H1 (cell line): Measurements from ENCODE around the gene KIAA1614. TPM values are rescaled to one million over a fixed set of nuclear protein-coding genes. Genes with fewer than 3 reads are reported as not detected.

Experiments
- CTCF ChIA-PET: fragments of 300-600 bp; sonication (Branson Sonifier 250); formaldehyde crosslinking; loops from one replicate; lab custom pipeline; 2021; ENCODE audit not compliant: partially characterized antibody; lab: Charles Lee
- POLR2A ChIA-PET: fragments of 300-600 bp; sonication (Branson Sonifier 250); formaldehyde crosslinking; loops from one replicate; lab custom pipeline; 2021; ENCODE audit warnings: inconsistent platforms; ENCODE audit not compliant: partially characterized antibody; lab: Charles Lee
- DNase-seq, 2 experiments: peaks; one replicate each; pipeline versions ENCODE4 v3.0.0 to v3.0.0-alpha.2; 2010 to 2022; ENCODE audit warnings: low spot score in 2 of 2, low read depth in 1 of 2, mixed read lengths in 1 of 2
- FAIRE-seq: peaks from 2 replicates; lab custom pipeline; 2011; peaks lifted over from hg19 to GRCh38; lab: Jason Lieb, UNC
- H2AFZ ChIP-seq: 2 replicates; pipeline ENCODE4 v1.8.1; 2012; ENCODE audit warnings: low read length, inconsistent platforms
- H2AK5ac ChIP-seq: 2 replicates; pipeline ENCODE4 v1.6.1; 2013; ENCODE audit warnings: low read depth, low read length
- H2BK120ac ChIP-seq: replicated peaks from 2 replicates; pipeline ENCODE3; 2013; ENCODE audit warnings: low read depth, low read length, inconsistent platforms
- H2BK12ac ChIP-seq: 2 replicates; pipeline ENCODE4 v1.6.1; 2013; ENCODE audit warnings: low read depth, low read length
- H2BK15ac ChIP-seq: 2 replicates; pipeline ENCODE4 v1.6.1; 2013; ENCODE audit warnings: low read length
- H2BK20ac ChIP-seq: 2 replicates; pipeline ENCODE4 v1.6.1; 2013; ENCODE audit warnings: low read length
- H2BK5ac ChIP-seq: 2 replicates; pipeline ENCODE4 v1.6.1; 2013; ENCODE audit warnings: low read depth, low read length
- H3K14ac ChIP-seq: 2 replicates; pipeline ENCODE4 v1.6.1; 2013; ENCODE audit warnings: inconsistent platforms; ENCODE audit not compliant: insufficient read length
- H3K18ac ChIP-seq: 2 replicates; pipeline ENCODE4 v1.6.1; 2013; ENCODE audit warnings: low read length; ENCODE audit errors: extremely low read depth
- H3K23ac ChIP-seq: 2 replicates; pipeline ENCODE4 v1.6.1; 2013; ENCODE audit warnings: inconsistent platforms; ENCODE audit not compliant: insufficient read length
- H3K23me2 ChIP-seq: 2 replicates; pipeline ENCODE4 v1.6.1; 2013; ENCODE audit warnings: low read depth, low read length
- H3K27ac ChIP-seq: 2 replicates; pipeline ENCODE4 v1.6.1; 2011; ENCODE audit warnings: low read depth, low read length, inconsistent platforms
- H3K27me3 ChIP-seq, 4 experiments: replicated peaks in 1 of 4; 1 replicate in 1 of 4; 2 replicates in 3 of 4; pipeline versions ENCODE4 v1.6.1 to v1.8.1; 2011 to 2013; ENCODE audit warnings: low read length in 3 of 4, mild to moderate bottlenecking in 3 of 4, inconsistent platforms in 2 of 4, mixed read lengths in 2 of 4, moderate library complexity in 1 of 4; ENCODE audit not compliant: control insufficient read depth in 3 of 4, insufficient read depth in 3 of 4; ENCODE audit errors: extremely low read depth in 1 of 4
- H3K36me3 ChIP-seq, 4 experiments: 2 replicates each; pipeline versions ENCODE4 v1.6.1 to v1.8.1; 2011 to 2013; ENCODE audit warnings: mild to moderate bottlenecking in 4 of 4, low read length in 3 of 4, moderate library complexity in 2 of 4, control low read depth in 1 of 4, inconsistent platforms in 1 of 4; ENCODE audit not compliant: insufficient read depth in 4 of 4, control insufficient read depth in 2 of 4
- H3K4ac ChIP-seq: replicated peaks from 2 replicates; pipeline ENCODE3; 2013; ENCODE audit warnings: low read length, low read depth, mixed read lengths, inconsistent platforms; ENCODE audit not compliant: insufficient read length
- H3K4me1 ChIP-seq, 4 experiments: replicated peaks in 1 of 4; 1 replicate in 1 of 4; 2 replicates in 3 of 4; pipeline versions ENCODE4 v1.6.1 to v1.8.1; 2011 to 2013; ENCODE audit warnings: low read length in 3 of 4, inconsistent platforms in 2 of 4, mixed read lengths in 1 of 4; ENCODE audit not compliant: insufficient read depth in 4 of 4, control insufficient read depth in 3 of 4
- H3K4me2 ChIP-seq, 2 experiments: 2 replicates each; pipeline versions ENCODE4 v1.6.1 to v1.8.1; 2011 to 2013; ENCODE audit warnings: low read depth in 2 of 2, low read length in 2 of 2, control low read depth in 1 of 2, inconsistent platforms in 1 of 2, mild to moderate bottlenecking in 1 of 2; ENCODE audit not compliant: insufficient read depth in 1 of 2
- H3K4me3 ChIP-seq, 4 experiments: fragments of 200-600, 300-600 bp in 1 of 4; sonication (generic), shearing (Covaris generic), sonication (Bioruptor Twin) in 1 of 4; 2 replicates each; pipeline versions ENCODE4 v1.5.1 to v1.8.1; 2011 to 2016; ENCODE audit warnings: low read length in 4 of 4, low read depth in 3 of 4, control low read depth in 2 of 4, inconsistent platforms in 2 of 4, mild to moderate bottlenecking in 2 of 4, mixed read lengths in 1 of 4, moderate library complexity in 1 of 4; ENCODE audit not compliant: insufficient read depth in 2 of 4; ENCODE audit errors: extremely low read depth in 1 of 4
- H3K56ac ChIP-seq: replicated peaks from 2 replicates; pipeline ENCODE3; 2013; ENCODE audit warnings: low read depth, mild to moderate bottlenecking, mixed read lengths, low read length, inconsistent platforms; ENCODE audit not compliant: insufficient read length
- H3K79me1 ChIP-seq: 2 replicates; pipeline ENCODE4 v1.6.1; 2013; ENCODE audit warnings: low read depth, low read length, control low read depth
- H3K79me2 ChIP-seq, 2 experiments: 2 replicates each; pipeline versions ENCODE4 v1.6.1 to v1.8.1; 2012 to 2013; ENCODE audit warnings: low read length in 2 of 2, mild to moderate bottlenecking in 2 of 2, inconsistent platforms in 1 of 2; ENCODE audit not compliant: insufficient read depth in 2 of 2, control insufficient read depth in 1 of 2
- H3K9ac ChIP-seq, 4 experiments: replicated peaks in 1 of 4; 1 replicate in 1 of 4; 2 replicates in 3 of 4; pipeline versions ENCODE4 v1.6.1 to v1.8.1; 2011 to 2013; ENCODE audit warnings: low read depth in 3 of 4, low read length in 3 of 4, control low read depth in 2 of 4, mild to moderate bottlenecking in 2 of 4, moderate library complexity in 2 of 4, inconsistent platforms in 1 of 4; ENCODE audit errors: extremely low read depth in 1 of 4
- H3K9me3 ChIP-seq, 2 experiments: 2 replicates each; pipeline versions ENCODE4 v1.6.1 to v1.8.1; 2012 to 2013; ENCODE audit warnings: mild to moderate bottlenecking in 2 of 2, moderate library complexity in 2 of 2, control low read depth in 1 of 2, inconsistent platforms in 1 of 2, low read depth in 1 of 2, low read length in 1 of 2, mixed read lengths in 1 of 2; ENCODE audit not compliant: insufficient read depth in 2 of 2
- H4K20me1 ChIP-seq, 2 experiments: replicated peaks in 1 of 2; 2 replicates each; pipeline versions ENCODE3 to v1.8.1; 2011 to 2013; ENCODE audit warnings: inconsistent platforms in 2 of 2, low read length in 2 of 2, mild to moderate bottlenecking in 1 of 2; ENCODE audit not compliant: insufficient read depth in 2 of 2, control insufficient read depth in 1 of 2
- H4K5ac ChIP-seq: 2 replicates; pipeline ENCODE4 v1.6.1; 2013; ENCODE audit warnings: low read length, low read depth, mixed read lengths, inconsistent platforms; ENCODE audit not compliant: insufficient read length
- H4K8ac ChIP-seq: 2 replicates; pipeline ENCODE4 v1.8.0; 2013; ENCODE audit warnings: mild to moderate bottlenecking, moderate library complexity, low read length, inconsistent platforms; ENCODE audit not compliant: insufficient read depth; ENCODE audit errors: extremely low read depth
- H4K91ac ChIP-seq: replicated peaks from 2 replicates; pipeline ENCODE3; 2013; ENCODE audit warnings: low read length, mixed read lengths, inconsistent platforms; ENCODE audit not compliant: insufficient read length
- GTF2F1 ChIP-seq: IDR thresholded peaks from 2 replicates; pipeline ENCODE4 v1.6.1; 2012; ENCODE audit warnings: low read depth, low read length, improper control_type of control experiment, borderline replicate concordance
- KDM4A ChIP-seq: IDR thresholded peaks from one replicate; pipeline ENCODE4 v1.7.1; 2012; ENCODE audit warnings: low read depth, mild to moderate bottlenecking, moderate library complexity, low read length, inconsistent platforms; ENCODE audit not compliant: severe bottlenecking
- KDM5A ChIP-seq: fragments of 200-600 bp; IDR thresholded peaks from 2 replicates; pipeline ENCODE4 v1.7.1; 2012; ENCODE audit warnings: mild to moderate bottlenecking, low read length, inconsistent platforms, mixed read lengths
- PHF8 ChIP-seq: fragments of 200-600 bp; sonication (generic); conservative IDR thresholded peaks from 2 replicates; pipeline ENCODE4 v1.7.1; 2012; ENCODE audit warnings: low read depth, mild to moderate bottlenecking, inconsistent platforms, low read length, moderate library complexity
- RAD21 ChIP-seq, 2 experiments: IDR thresholded peaks in 1 of 2; conservative IDR thresholded peaks in 1 of 2; 2 replicates each; pipeline ENCODE4 v1.6.1; 2011; ENCODE audit warnings: low read depth in 2 of 2, low read length in 2 of 2, improper control_type of control experiment in 1 of 2, inconsistent platforms in 1 of 2, mild to moderate bottlenecking in 1 of 2, moderate library complexity in 1 of 2
- TCF12 ChIP-seq: IDR thresholded peaks from 2 replicates; pipeline ENCODE4 v1.6.1; 2011; ENCODE audit warnings: low read depth, mild to moderate bottlenecking, low read length
- USF2 ChIP-seq: IDR thresholded peaks from 2 replicates; pipeline ENCODE4 v1.6.1; 2011; ENCODE audit warnings: low read length, improper control_type of control experiment
- YY1 ChIP-seq: IDR thresholded peaks from 2 replicates; pipeline ENCODE4 v1.6.1; 2011; ENCODE audit warnings: low read depth, mild to moderate bottlenecking, low read length
- WGBS, 2 experiments: shearing (Covaris generic) in 1 of 2; methylation state at CpG; one replicate each; pipeline versions ENCODE4 v1.1.6 to v1.1.7; 2013 to 2015; ENCODE audit warnings: low lambda C conversion rate in 2 of 2, mixed read lengths in 2 of 2, inconsistent platforms in 1 of 2, low coverage in 1 of 2, missing lambda C conversion rate in 1 of 2; ENCODE audit not compliant: insufficient replicate concordance in 2 of 2, insufficient coverage in 1 of 2, insufficient read length in 1 of 2; ENCODE audit errors: extremely low coverage in 1 of 2, missing lambda C conversion rate in 1 of 2; 5-methylcytosine and 5-hydroxymethylcytosine counted together
- polyA plus RNA-seq, 7 experiments: library from polyadenylated mRNA; depleted of rRNA in 3 of 7; stranded (reverse) in 5 of 7; unstranded in 2 of 7; fragments of >200 nt in 5 of 7; fragments of 200-250 nt in 2 of 7; gene quantifications; 1 replicate in 5 of 7; 2 replicates in 1 of 7; 4 replicates in 1 of 7; pipeline versions ENCODE4 v1.2.1 to v1.2.3, GENCODE V29; 2011 to 2013; ENCODE audit warnings: missing spikeins in 2 of 7, mixed read lengths in 2 of 7
- total RNA-seq: library from RNA; stranded (reverse); fragmentation: NEBNext Ultra II Directional; extraction: Animal tissue kit (Norgen Biotek cat#: 25700); gene quantifications from 2 replicates; pipeline ENCODE4 v1.2.1, GENCODE V29; 2021

Gene KIAA1614
- total and polyA plus RNA-seq, 2 of the 8 experiments (the other 6 are each of a cell fraction or from before 2014, with no cell fraction given): 1.3 to 3.1 TPM

DNA sequence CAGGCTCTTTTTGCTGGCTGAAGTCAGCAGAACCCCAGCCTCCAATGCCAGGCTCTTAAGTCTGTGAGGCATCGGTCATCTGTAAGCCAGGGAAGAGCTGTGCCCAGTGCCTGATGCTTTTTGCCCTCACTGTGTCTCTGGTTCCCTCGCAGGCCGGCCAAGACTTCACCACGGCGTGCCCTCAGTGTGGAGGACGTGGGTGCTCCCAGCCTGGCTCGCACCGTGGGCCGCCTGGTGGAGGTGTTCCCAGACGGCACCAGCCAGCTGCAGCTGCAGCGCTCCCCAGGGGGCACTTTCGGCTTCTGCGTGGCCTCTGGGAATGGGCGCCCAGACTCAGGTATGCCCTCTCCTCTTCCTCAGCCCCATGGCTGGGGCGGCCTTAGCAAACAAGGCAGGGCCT is 32.5 kb downstream of the KIAA1614 start:
- H4K20me1 ChIP-seq: peaks cover 0 to 3% of the 10 kb centered on the region in 2 experiments
- H2AK5ac ChIP-seq: no peak overlapping the region
- H3K23ac ChIP-seq: no peak overlapping the region
- H4K8ac ChIP-seq: no peak overlapping the region
- H3K36me3 ChIP-seq: no peaks in the 10 kb centered on the region; a peak in 1 of 8 replicates
- H3K4ac ChIP-seq: no peak overlapping the region
- no peak for DNase-seq
- H3K79me2 ChIP-seq: no peaks in the 10 kb centered on the region
- no peak overlapping the region for H4K91ac ChIP-seq
- no peak overlapping the region for H3K4me3 ChIP-seq
- no peak overlapping the region for H4K5ac ChIP-seq
- no peaks in the 10 kb centered on the region for H3K23me2 ChIP-seq
- no peak overlapping the region for H3K9ac ChIP-seq
- ChIA-PET POLR2A (interaction anchor here (0.9 to 1.3 kb wide), 2 partner anchors 22 to 198 kb away, joined by 3 read pairs; no protein-coding TSS in a partner anchor), CTCF (interaction anchor here (0.7 to 2.7 kb wide), 10 partner anchors 10 to 429 kb away, joined by 3 to 9 read pairs (median 5); no protein-coding TSS in a partner anchor)
- no peak overlapping the region for H2BK12ac ChIP-seq
- no peak overlapping the region for H3K27ac ChIP-seq
- no peak overlapping the region for H3K14ac ChIP-seq
- no peak overlapping the region for H2BK5ac ChIP-seq
- H3K79me1 ChIP-seq: no peaks in the 10 kb centered on the region
- no peak overlapping the region for H3K4me2 ChIP-seq
- H2BK20ac ChIP-seq: no peak overlapping the region
- peaks cover 0 to 7% (median 2%) of the 10 kb centered on the region in 4 experiments; a peak in 4 of 7 replicates for H3K4me1 ChIP-seq
- no peaks in the 10 kb centered on the region for H3K27me3 ChIP-seq
- 94% methylated on average over 15 of the region's 15 CpGs; no CpG with 5 or more reads in 1 of the 2 experiments for WGBS, 2 experiments
- no peak overlapping the region for H2BK120ac ChIP-seq
- no peaks in the 10 kb centered on the region for H3K9me3 ChIP-seq
- FAIRE-seq: no peak
- no peak overlapping the region for H2BK15ac ChIP-seq
- H2AFZ ChIP-seq: no peak overlapping the region
- TF ChIP-seq TCF12 (no peak), KDM5A (no peak), YY1 (no peak), PHF8 (no peak), USF2 (no peak), RAD21 (IDR thresholded peaks at IDR 0.05 in 1 of 2, conservative IDR thresholded peaks at IDR 0.05 in 1 of 2; ENCODE audit: low read depth in 2 of 2, low read length in 2 of 2) (no peak; a peak in 1 of 4 replicates), KDM4A (no peak), GTF2F1 (no peak)
- H3K18ac ChIP-seq: no peak overlapping the region
- H3K56ac ChIP-seq: no peak overlapping the region
